ENCODE measurements around the gene SUMO3. TPM values are rescaled to one million over a fixed set of nuclear protein-coding genes. Genes with fewer than 3 reads are reported as not detected.

The SUMO3 gene
- total and polyA plus RNA-seq, 2 of the 8 experiments (the other 6 are each of a cell fraction or from before 2014, with no cell fraction given), result 96.8 to 101 TPM

DNA sequence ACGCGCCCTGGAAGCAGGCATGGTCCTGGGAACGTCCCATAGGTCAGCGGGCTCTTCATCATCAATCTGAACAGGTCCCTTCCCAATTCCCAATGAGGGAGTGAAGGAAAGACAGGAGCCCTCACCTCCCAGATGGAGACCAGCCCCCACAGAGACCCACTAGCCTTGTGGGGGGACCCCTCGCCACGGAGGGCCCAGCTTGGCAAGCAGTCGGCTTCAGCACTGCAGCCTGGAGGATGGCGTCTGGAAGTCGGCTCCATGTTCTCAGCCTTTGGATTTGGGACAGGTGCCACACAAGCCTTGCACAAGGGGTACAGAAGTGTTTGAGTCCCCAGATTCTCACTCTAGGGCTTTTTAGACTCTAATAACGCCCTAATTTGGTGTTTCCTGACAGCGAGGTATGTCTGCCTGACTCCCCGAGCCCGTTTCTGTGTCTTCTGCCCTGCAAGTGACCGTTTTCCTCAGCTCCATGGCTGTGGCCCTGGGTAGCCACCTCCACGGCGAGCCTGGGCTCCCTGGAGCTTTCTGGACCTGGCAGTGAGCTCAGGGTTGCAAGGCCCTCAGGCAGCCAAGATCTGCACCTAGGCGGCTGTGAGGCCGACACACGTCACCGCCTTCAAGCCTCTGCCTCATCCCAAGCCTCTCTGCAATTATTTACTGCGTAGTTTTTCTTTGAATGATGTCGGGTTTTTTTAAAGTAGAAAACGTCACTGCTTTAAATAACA lies 25.0 kb upstream of the SUMO3 start:
- H2AK5ac ChIP-seq (ENCODE audit: low read depth, low read length), result no peak overlapping the region
- no peak overlapping the region for H2BK5ac ChIP-seq (ENCODE audit: low read depth, low read length)
- no peak for TF ChIP-seq CHD1 (IDR thresholded peaks at IDR 0.05; ENCODE audit: low read depth, low read length)
- no peak for TF ChIP-seq KDM5A (IDR thresholded peaks at IDR 0.05; ENCODE audit: low read length)
- no peak for TF ChIP-seq SP2 (IDR thresholded peaks at IDR 0.05; ENCODE audit: low read length)
- TF ChIP-seq SIN3A (conservative IDR thresholded peaks at IDR 0.05 in 1 of 2, IDR thresholded peaks at IDR 0.05 in 1 of 2; ENCODE audit: low read depth in 1 of 2, low read length in 2 of 2), result no peak
- no peak for TF ChIP-seq POU5F1 (IDR thresholded peaks at IDR 0.05; ENCODE audit: low read depth, low read length)
- no peak for TF ChIP-seq BACH1 (IDR thresholded peaks at IDR 0.05; ENCODE audit: low read length)
- no peak for TF ChIP-seq TAF1 (IDR thresholded peaks at IDR 0.05; ENCODE audit: low read depth, low read length)
- TF ChIP-seq TCF12 (IDR thresholded peaks at IDR 0.05; ENCODE audit: low read depth, low read length), result no peak
- no peak for TF ChIP-seq RNF2 (IDR thresholded peaks at IDR 0.05; ENCODE audit: borderline replicate concordance, low read depth, low read length, missing control alignments, poor library complexity, severe bottlenecking)
- TF ChIP-seq NRF1 (IDR thresholded peaks at IDR 0.05; ENCODE audit: low read depth, low read length), result no peak

More for the DNA sequence above, 25.0 kb upstream of the SUMO3 start:
- ChIA-PET CTCF (ENCODE audit: partially characterized antibody) (no interaction called here), POLR2A (ENCODE audit: partially characterized antibody) (no interaction called here)
- Histone ChIP-seq H4K8ac (ENCODE audit: extremely low read depth, insufficient read depth, low read length) (no peak overlapping the region), H3K4ac (replicated peaks; ENCODE audit: insufficient read length, low read depth, low read length) (no peak overlapping the region), H3K18ac (ENCODE audit: extremely low read depth, low read length) (no peak overlapping the region), H2AFZ (ENCODE audit: low read length) (no peak overlapping the region), H2BK120ac (replicated peaks; ENCODE audit: low read depth, low read length) (no peak overlapping the region), H3K79me2 (ENCODE audit: control insufficient read depth in 1 of 2, insufficient read depth in 2 of 2, low read length in 2 of 2) (no peaks in the 10 kb centered on the region), H3K23ac (ENCODE audit: insufficient read length) (no peak overlapping the region), H3K36me3 (ENCODE audit: control insufficient read depth in 2 of 4, insufficient read depth in 4 of 4, low read length in 3 of 4) (no peaks in the 10 kb centered on the region; a peak in 1 of 8 replicates), H3K4me1 (replicated peaks in 1 of 4; ENCODE audit: control insufficient read depth in 3 of 4, insufficient read depth in 4 of 4, low read length in 3 of 4) (peaks cover 0 to 16% (median 4%) of the 10 kb centered on the region in 4 experiments; a peak in 5 of 7 replicates), H3K27me3 (replicated peaks in 1 of 4; ENCODE audit: control insufficient read depth in 3 of 4, extremely low read depth in 1 of 4, insufficient read depth in 3 of 4, low read length in 3 of 4) (no peaks in the 10 kb centered on the region), H4K20me1 (replicated peaks in 1 of 2; ENCODE audit: control insufficient read depth in 1 of 2, insufficient read depth in 2 of 2, low read length in 2 of 2) (peaks cover 0 to 4% of the 10 kb centered on the region in 2 experiments), H4K91ac (replicated peaks; ENCODE audit: insufficient read length, low read length) (no peak overlapping the region), H2BK15ac (ENCODE audit: low read length) (no peak overlapping the region), H2BK12ac (ENCODE audit: low read depth, low read length) (no peak overlapping the region; the same call in 1 of the 2 replicates), H3K27ac (ENCODE audit: low read depth, low read length) (no peak overlapping the region), H3K56ac (replicated peaks; ENCODE audit: insufficient read length, low read depth, low read length) (no peak overlapping the region), H2BK20ac (ENCODE audit: low read length) (no peak overlapping the region), H3K14ac (ENCODE audit: insufficient read length) (no peak overlapping the region), H4K5ac (ENCODE audit: insufficient read length, low read depth, low read length) (no peak overlapping the region), H3K23me2 (ENCODE audit: low read depth, low read length) (peaks cover 3% of the 10 kb centered on the region), H3K4me3 (ENCODE audit: extremely low read depth in 1 of 4, insufficient read depth in 2 of 4, low read depth in 3 of 4, low read length in 4 of 4) (no peak overlapping the region), H3K9ac (replicated peaks in 1 of 4; ENCODE audit: extremely low read depth in 1 of 4, low read depth in 3 of 4, low read length in 3 of 4) (no peak overlapping the region), H3K9me3 (ENCODE audit: insufficient read depth in 2 of 2, low read depth in 1 of 2, low read length in 1 of 2) (no peaks in the 10 kb centered on the region), H3K79me1 (ENCODE audit: low read depth, low read length) (no peaks in the 10 kb centered on the region), H3K4me2 (ENCODE audit: insufficient read depth in 1 of 2, low read depth in 2 of 2, low read length in 2 of 2) (no peak overlapping the region)
- 77% methylated on average over 23 of the region's 23 CpGs; no CpG with 5 or more reads in 1 of the 2 experiments for WGBS, 2 experiments (ENCODE audit: extremely low coverage in 1 of 2, insufficient coverage in 1 of 2, insufficient read length in 1 of 2, insufficient replicate concordance in 2 of 2, low coverage in 1 of 2, low lambda C conversion rate in 2 of 2, missing lambda C conversion rate in 1 of 2)
- no peak for DNase-seq (ENCODE audit: low read depth in 1 of 2, low spot score in 2 of 2)
- FAIRE-seq, result no peak
